HepG2 (cell line): ENCODE data around the gene OAT. TPM values are rescaled to one million over a fixed set of nuclear protein-coding genes. Genes with fewer than 3 reads are reported as not detected.

Experiments used
- CTCF ChIP-seq: sonication (generic); formaldehyde crosslinking; IDR thresholded peaks from 2 replicates; pipeline ENCODE4 v1.5.0; 2020; ENCODE audit warnings: mild to moderate bottlenecking, missing genetic modification reagents, moderate library complexity
- GLMP ChIP-seq: sonication (generic); formaldehyde crosslinking; IDR thresholded peaks from 2 replicates; pipeline ENCODE4 v1.9.0; 2021; ENCODE audit warnings: missing genetic modification reagents, mild to moderate bottlenecking, borderline replicate concordance
- HDAC2 ChIP-seq: sonication (generic); formaldehyde crosslinking; IDR thresholded peaks from 2 replicates; pipeline ENCODE4 v1.4.0; 2020; ENCODE audit warnings: missing genetic modification reagents
- HNF1B ChIP-seq: sonication (generic); formaldehyde crosslinking; IDR thresholded peaks from 2 replicates; pipeline ENCODE4 v1.5.1; 2020; ENCODE audit warnings: mild to moderate bottlenecking, moderate library complexity, missing genetic modification reagents
- KAT8 ChIP-seq: IDR thresholded peaks from 2 replicates; pipeline ENCODE4 v1.6.1; 2016; ENCODE audit warnings: missing genetic modification reagents, missing compliant biosample characterization
- KLF15 ChIP-seq: sonication (generic); formaldehyde crosslinking; IDR thresholded peaks from 2 replicates; pipeline ENCODE4 v1.8.1; 2023; ENCODE audit warnings: borderline replicate concordance, mild to moderate bottlenecking, inconsistent platforms, missing genetic modification reagents, mixed read lengths
- RARA ChIP-seq: IDR thresholded peaks from 2 replicates; pipeline ENCODE4 v1.6.1; 2016; ENCODE audit warnings: missing genetic modification reagents, missing compliant biosample characterization
- ZBTB20 ChIP-seq: sonication (generic); formaldehyde crosslinking; IDR thresholded peaks from 2 replicates; pipeline ENCODE4 v1.8.1; 2023; ENCODE audit warnings: missing genetic modification reagents, low read depth, mild to moderate bottlenecking, borderline replicate concordance
- ZBTB46 ChIP-seq: sonication (generic); formaldehyde crosslinking; IDR thresholded peaks from 2 replicates; pipeline ENCODE4 v1.4.0; 2020; ENCODE audit warnings: mild to moderate bottlenecking, missing genetic modification reagents, borderline replicate concordance
- ZFX ChIP-seq: sonication (generic); formaldehyde crosslinking; IDR thresholded peaks from 2 replicates; pipeline ENCODE4 v1.4.0; 2020; ENCODE audit warnings: mild to moderate bottlenecking, low read depth, missing genetic modification reagents, moderate library complexity
- ZFYVE20 ChIP-seq: sonication (generic); formaldehyde crosslinking; IDR thresholded peaks from 2 replicates; pipeline ENCODE4 v1.8.0; 2023; ENCODE audit warnings: low read depth, mild to moderate bottlenecking, moderate library complexity, missing genetic modification reagents, borderline replicate concordance
- ZNF18 ChIP-seq: sonication (generic); formaldehyde crosslinking; IDR thresholded peaks from 2 replicates; pipeline ENCODE4 v1.8.0; 2022; ENCODE audit warnings: mild to moderate bottlenecking, missing genetic modification reagents; ENCODE audit not compliant: insufficient replicate concordance
- ZNF567 ChIP-seq: sonication (generic); formaldehyde crosslinking; IDR thresholded peaks from 2 replicates; pipeline ENCODE4 v1.8.1; 2023; ENCODE audit warnings: mild to moderate bottlenecking, missing genetic modification reagents, borderline replicate concordance
- ZNF652 ChIP-seq: IDR thresholded peaks from 2 replicates; pipeline ENCODE4 v1.6.1; 2016; ENCODE audit warnings: low read depth, borderline replicate concordance
- ZNF792 ChIP-seq: IDR thresholded peaks from 2 replicates; pipeline ENCODE4 v1.6.1; 2016
- polyA plus RNA-seq, 8 experiments: library from polyadenylated mRNA; depleted of rRNA in 3 of 8; stranded (reverse) in 7 of 8; unstranded in 1 of 8; fragments of >200 nt; fragmentation: Illumina TruSeq in 4 of 8; extraction: Trizol in 4 of 8; gene quantifications; 2 replicates each; pipeline versions ENCODE4 v1.2.1 to v1.2.3, GENCODE V29; 2011 to 2016; ENCODE audit warnings: low read depth in 4 of 8, missing spikeins in 1 of 8, mixed read lengths in 1 of 8; ENCODE audit not compliant: insufficient read depth in 1 of 8
- total RNA-seq, 5 experiments: library from RNA; depleted of rRNA; stranded (reverse); fragments of >200 nt; fragmentation: Illumina TruSeq; extraction: Trizol; gene quantifications; 2 replicates each; pipeline ENCODE4 v1.2.3, GENCODE V29; 2016; ENCODE audit warnings: low read depth in 1 of 5
- TF ChIP-seq, protein P1 (sequence below): sonication (generic); formaldehyde crosslinking; IDR thresholded peaks from 2 replicates; pipeline ENCODE4 v1.4.0; 2020; ENCODE audit warnings: missing genetic modification reagents; ENCODE audit errors: not compliant biosample characterization
- TF ChIP-seq, protein P2 (sequence below): sonication (generic); formaldehyde crosslinking; IDR thresholded peaks from 2 replicates; pipeline ENCODE4 v1.4.0; 2020; ENCODE audit warnings: missing genetic modification reagents

OAT gene
- total and polyA plus RNA-seq, 2 of the 13 experiments (the other 11 are each of a cell fraction or from before 2014, with no cell fraction given), result 87.8 to 96.7 TPM

DNA sequence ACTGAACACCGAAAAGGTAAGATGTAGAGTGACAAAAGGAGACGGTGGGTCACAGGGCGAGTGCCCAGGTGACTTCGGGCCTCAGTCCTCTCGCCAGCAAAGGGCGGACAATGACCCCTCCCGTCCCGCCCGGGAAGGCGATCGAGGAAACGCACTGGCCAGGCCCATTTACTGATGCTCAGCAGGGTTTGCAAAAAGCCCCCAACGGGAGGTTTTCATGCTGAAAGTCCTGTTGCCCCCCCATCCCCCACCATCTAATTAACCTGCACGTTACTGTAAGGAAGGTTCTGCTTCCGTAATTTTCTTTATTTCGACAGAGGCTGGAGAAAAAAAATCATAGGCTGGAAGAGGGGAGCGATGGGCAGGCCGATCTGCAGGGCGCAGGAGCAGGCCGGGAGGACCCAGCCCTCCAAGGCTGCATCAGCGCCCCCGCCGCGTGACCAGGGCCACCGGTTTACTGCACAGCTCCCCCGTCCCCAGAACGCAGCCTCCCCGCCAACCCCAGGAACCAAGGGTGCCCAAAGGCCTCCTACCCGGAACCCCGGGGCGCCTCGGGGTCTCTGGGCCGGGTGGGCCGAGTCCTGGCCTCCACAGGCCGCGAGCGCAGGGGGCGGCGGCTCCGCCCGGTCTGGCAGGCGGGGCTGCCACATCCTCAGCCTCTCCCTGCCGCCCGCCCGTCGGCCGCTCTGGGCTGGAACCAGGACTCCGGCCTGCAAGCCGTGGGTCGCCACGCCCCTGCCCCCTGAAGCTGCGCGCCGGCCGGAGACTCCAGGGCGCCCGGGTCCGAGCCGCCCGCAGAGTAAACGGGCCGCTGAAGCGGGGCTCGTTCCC, 613 bp downstream of the OAT start (continued):
- no peak for TF ChIP-seq ZNF567 (CRISPR knock-in tag)
- TF ChIP-seq ZNF18 (CRISPR knock-in tag), result no peak
- no peak for TF ChIP-seq ZBTB46 (CRISPR knock-in tag)
- 0 out of 2 replicates have a peak, but pooled peaks have one; percentile 10 for TF ChIP-seq HDAC2 (CRISPR knock-in tag)
- TF ChIP-seq ZFYVE20 (CRISPR knock-in tag), result no peak
- TF ChIP-seq KAT8 (CRISPR knock-in tag), result no peak
- no peak for TF ChIP-seq ZNF652 (CRISPR knock-in tag)
- TF ChIP-seq, protein P1, sequence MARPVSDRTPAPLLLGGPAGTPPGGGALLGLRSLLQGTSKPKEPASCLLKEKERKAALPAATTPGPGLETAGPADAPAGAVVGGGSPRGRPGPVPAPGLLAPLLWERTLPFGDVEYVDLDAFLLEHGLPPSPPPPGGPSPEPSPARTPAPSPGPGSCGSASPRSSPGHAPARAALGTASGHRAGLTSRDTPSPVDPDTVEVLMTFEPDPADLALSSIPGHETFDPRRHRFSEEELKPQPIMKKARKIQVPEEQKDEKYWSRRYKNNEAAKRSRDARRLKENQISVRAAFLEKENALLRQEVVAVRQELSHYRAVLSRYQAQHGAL (CRISPR knock-in tag), result no peak
- peak; percentile 68 for TF ChIP-seq ZFX
- no peak for TF ChIP-seq GLMP
- TF ChIP-seq, protein P2, sequence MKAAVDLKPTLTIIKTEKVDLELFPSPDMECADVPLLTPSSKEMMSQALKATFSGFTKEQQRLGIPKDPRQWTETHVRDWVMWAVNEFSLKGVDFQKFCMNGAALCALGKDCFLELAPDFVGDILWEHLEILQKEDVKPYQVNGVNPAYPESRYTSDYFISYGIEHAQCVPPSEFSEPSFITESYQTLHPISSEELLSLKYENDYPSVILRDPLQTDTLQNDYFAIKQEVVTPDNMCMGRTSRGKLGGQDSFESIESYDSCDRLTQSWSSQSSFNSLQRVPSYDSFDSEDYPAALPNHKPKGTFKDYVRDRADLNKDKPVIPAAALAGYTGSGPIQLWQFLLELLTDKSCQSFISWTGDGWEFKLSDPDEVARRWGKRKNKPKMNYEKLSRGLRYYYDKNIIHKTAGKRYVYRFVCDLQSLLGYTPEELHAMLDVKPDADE (CRISPR knock-in tag), result 0 out of 2 replicates have a peak, but pooled peaks have one; percentile 6
- 0 out of 2 replicates have a peak, but pooled peaks have one; percentile 26 for TF ChIP-seq CTCF (CRISPR knock-in tag)
- no peak for TF ChIP-seq ZNF792
- TF ChIP-seq KLF15 (CRISPR knock-in tag), result no peak
- TF ChIP-seq HNF1B (CRISPR knock-in tag), result peak; percentile 41; the same call in 1 of the 2 replicates
- TF ChIP-seq RARA (CRISPR knock-in tag), result peak; percentile 13; the same call in 1 of the 2 replicates
- TF ChIP-seq ZBTB20 (CRISPR knock-in tag), result no peak
